Measurements from ENCODE around the gene KRTAP20-1. TPM values are rescaled to one million over a fixed set of nuclear protein-coding genes. Genes with fewer than 3 reads are reported as not detected.

The KRTAP20-1 gene
- total RNA-seq, 1 experiment from 2014 or later = not detected

GRCh38 chr21:30580132-30580531 lies 36.1 kb upstream of the KRTAP20-1 start:
- no peak for DNase-seq (ENCODE audit: unreplicated experiment)
- no TSS peak for BruUV-seq (replicated peaks)
- TF ChIP-seq, protein P1, sequence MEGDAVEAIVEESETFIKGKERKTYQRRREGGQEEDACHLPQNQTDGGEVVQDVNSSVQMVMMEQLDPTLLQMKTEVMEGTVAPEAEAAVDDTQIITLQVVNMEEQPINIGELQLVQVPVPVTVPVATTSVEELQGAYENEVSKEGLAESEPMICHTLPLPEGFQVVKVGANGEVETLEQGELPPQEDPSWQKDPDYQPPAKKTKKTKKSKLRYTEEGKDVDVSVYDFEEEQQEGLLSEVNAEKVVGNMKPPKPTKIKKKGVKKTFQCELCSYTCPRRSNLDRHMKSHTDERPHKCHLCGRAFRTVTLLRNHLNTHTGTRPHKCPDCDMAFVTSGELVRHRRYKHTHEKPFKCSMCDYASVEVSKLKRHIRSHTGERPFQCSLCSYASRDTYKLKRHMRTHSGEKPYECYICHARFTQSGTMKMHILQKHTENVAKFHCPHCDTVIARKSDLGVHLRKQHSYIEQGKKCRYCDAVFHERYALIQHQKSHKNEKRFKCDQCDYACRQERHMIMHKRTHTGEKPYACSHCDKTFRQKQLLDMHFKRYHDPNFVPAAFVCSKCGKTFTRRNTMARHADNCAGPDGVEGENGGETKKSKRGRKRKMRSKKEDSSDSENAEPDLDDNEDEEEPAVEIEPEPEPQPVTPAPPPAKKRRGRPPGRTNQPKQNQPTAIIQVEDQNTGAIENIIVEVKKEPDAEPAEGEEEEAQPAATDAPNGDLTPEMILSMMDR (IDR thresholded peaks at IDR 0.05; ENCODE audit: unreplicated experiment) = no peak
- no peak overlapping the region for H3K4me3 Mint-ChIP-seq (ENCODE audit: unreplicated experiment)
- H3K4me1 Mint-ChIP-seq (ENCODE audit: insufficient read depth, unreplicated experiment) = no peaks in the 10 kb centered on the region
- CTCF ChIA-PET = interaction anchor here (0.9 kb wide), 1 partner anchor 42 kb away, joined by 3 read pairs; no protein-coding TSS in a partner anchor
- H3K36me3 Mint-ChIP-seq (ENCODE audit: insufficient read depth, unreplicated experiment) = no peaks in the 10 kb centered on the region
- peaks cover 18% of the 10 kb centered on the region for H3K27me3 Mint-ChIP-seq (ENCODE audit: insufficient read depth, unreplicated experiment)
- POLR2A ChIA-PET = no interaction called here
- intact Hi-C loops (cut with micrococcal nuclease) = no loop called here
- no peaks in the 10 kb centered on the region for H3K9me3 Mint-ChIP-seq (ENCODE audit: unreplicated experiment)
- H3K27ac Mint-ChIP-seq (ENCODE audit: low read depth, unreplicated experiment) = no peak overlapping the region

- intact Hi-C loops (cut with micrococcal nuclease) = no loop called here
- DNase-seq (ENCODE audit: unreplicated experiment) = no peak
- no peaks in the 10 kb centered on the region for H3K9me3 Mint-ChIP-seq (ENCODE audit: unreplicated experiment)
- no peak overlapping the region for H3K27ac Mint-ChIP-seq (ENCODE audit: low read depth, unreplicated experiment)
- no TSS peak for BruUV-seq (replicated peaks)
- H3K4me1 Mint-ChIP-seq (ENCODE audit: insufficient read depth, unreplicated experiment) = no peaks in the 10 kb centered on the region
- H3K36me3 Mint-ChIP-seq (ENCODE audit: insufficient read depth, unreplicated experiment) = no peaks in the 10 kb centered on the region
- TF ChIP-seq, protein P1 (IDR thresholded peaks at IDR 0.05; ENCODE audit: unreplicated experiment) = no peak
- H3K4me3 Mint-ChIP-seq (ENCODE audit: unreplicated experiment) = no peak overlapping the region
- CTCF ChIA-PET = no interaction called here
- H3K27me3 Mint-ChIP-seq (ENCODE audit: insufficient read depth, unreplicated experiment) = peaks cover 31% of the 10 kb centered on the region
- POLR2A ChIA-PET = interaction anchor here (0.6 kb wide), 1 partner anchor 1767 kb away, joined by 6 read pairs; no protein-coding TSS in a partner anchor
Measured at GRCh38 chr21:30582870-30583269, 33.4 kb upstream of the KRTAP20-1 start.

GRCh38 chr21:30590297-30590696 lies 25.9 kb upstream of the KRTAP20-1 start, which contains the start of gene KRTAP22-2:
Gene KRTAP22-2, minus strand, starts transcription at chr21:30590397.
- BruUV-seq (replicated peaks) = no TSS peak
- Mint-ChIP-seq H3K27ac (ENCODE audit: low read depth, unreplicated experiment) (no peak within 1 kb of the TSS), H3K27me3 (ENCODE audit: insufficient read depth, unreplicated experiment) (peaks cover 11% of the 10 kb centered on the region), H3K9me3 (ENCODE audit: unreplicated experiment) (no peaks in the 10 kb centered on the region), H3K4me1 (ENCODE audit: insufficient read depth, unreplicated experiment) (no peaks in the 10 kb centered on the region), H3K36me3 (ENCODE audit: insufficient read depth, unreplicated experiment) (no peaks in the 10 kb centered on the region), H3K4me3 (ENCODE audit: unreplicated experiment) (no peak within 1 kb of the TSS)
- CTCF ChIA-PET = no interaction called here
- TF ChIP-seq, protein P1 (IDR thresholded peaks at IDR 0.05; ENCODE audit: unreplicated experiment) = no peak
- DNase-seq (ENCODE audit: unreplicated experiment) = no peak
- intact Hi-C loops (cut with micrococcal nuclease) = no loop called here
- POLR2A ChIA-PET = no interaction called here

DNA sequence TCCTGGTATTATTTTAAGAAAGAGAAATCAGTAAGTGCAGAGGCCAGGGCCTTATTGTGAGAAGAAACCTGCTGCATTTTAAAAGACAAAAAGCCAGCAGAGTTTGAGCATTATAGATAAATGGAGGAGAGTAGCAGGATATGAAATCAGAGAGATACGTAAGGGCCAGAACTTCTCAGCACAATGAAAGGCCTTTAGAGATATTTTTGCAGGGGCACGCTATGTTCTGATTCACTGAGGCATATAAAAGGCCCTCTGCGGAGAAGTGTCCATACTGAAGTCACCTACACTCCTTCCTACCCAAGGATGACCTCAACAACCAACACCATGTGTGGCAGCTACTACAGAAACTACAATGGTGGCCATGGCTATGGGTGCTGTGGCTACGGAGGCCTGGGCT lies 24.1 kb upstream of the KRTAP20-1 start, which contains the start of gene KRTAP6-3:
Gene KRTAP6-3, plus strand, starts transcription at position 301 of the 400 bp plus-strand sequence. Its CDS starts 6 bp downstream, at position 307.
- Mint-ChIP-seq H3K27me3 (ENCODE audit: insufficient read depth, unreplicated experiment) (no peaks in the 10 kb centered on the region), H3K4me1 (ENCODE audit: insufficient read depth, unreplicated experiment) (no peaks in the 10 kb centered on the region), H3K9me3 (ENCODE audit: unreplicated experiment) (no peaks in the 10 kb centered on the region), H3K27ac (ENCODE audit: low read depth, unreplicated experiment) (no peak within 1 kb of the TSS), H3K4me3 (ENCODE audit: unreplicated experiment) (no peak within 1 kb of the TSS), H3K36me3 (ENCODE audit: insufficient read depth, unreplicated experiment) (no peaks in the 10 kb centered on the region)
- CTCF ChIA-PET = no interaction called here
- BruUV-seq (replicated peaks) = no TSS peak
- POLR2A ChIA-PET = no interaction called here
- intact Hi-C loops (cut with micrococcal nuclease) = no loop called here
- TF ChIP-seq, protein P1 (IDR thresholded peaks at IDR 0.05; ENCODE audit: unreplicated experiment) = no peak
- DNase-seq (ENCODE audit: unreplicated experiment) = no peak

All from MCF 10A (cell line).